HG02571 (cell line): ENCODE data around the gene POP5.
A peak's percentile ranks its signal among the peaks of the same experiment; 100 is the strongest.
"Not testable (repeated sequence)": the region's sequence is repeated elsewhere in the genome, so short reads cannot be mapped to it uniquely, and the experiment has no call there.

ENCODE experiments used
- ATAC-seq: cut with Tn5 transposase; IDR thresholded peaks from one replicate; pipeline ENCODE4 v1.9.1; 2021; ENCODE audit warnings: mild to moderate bottlenecking, moderate library complexity; ENCODE audit not compliant: unreplicated experiment

POP5 gene, protein sequence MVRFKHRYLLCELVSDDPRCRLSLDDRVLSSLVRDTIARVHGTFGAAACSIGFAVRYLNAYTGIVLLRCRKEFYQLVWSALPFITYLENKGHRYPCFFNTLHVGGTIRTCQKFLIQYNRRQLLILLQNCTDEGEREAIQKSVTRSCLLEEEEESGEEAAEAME

DNA sequence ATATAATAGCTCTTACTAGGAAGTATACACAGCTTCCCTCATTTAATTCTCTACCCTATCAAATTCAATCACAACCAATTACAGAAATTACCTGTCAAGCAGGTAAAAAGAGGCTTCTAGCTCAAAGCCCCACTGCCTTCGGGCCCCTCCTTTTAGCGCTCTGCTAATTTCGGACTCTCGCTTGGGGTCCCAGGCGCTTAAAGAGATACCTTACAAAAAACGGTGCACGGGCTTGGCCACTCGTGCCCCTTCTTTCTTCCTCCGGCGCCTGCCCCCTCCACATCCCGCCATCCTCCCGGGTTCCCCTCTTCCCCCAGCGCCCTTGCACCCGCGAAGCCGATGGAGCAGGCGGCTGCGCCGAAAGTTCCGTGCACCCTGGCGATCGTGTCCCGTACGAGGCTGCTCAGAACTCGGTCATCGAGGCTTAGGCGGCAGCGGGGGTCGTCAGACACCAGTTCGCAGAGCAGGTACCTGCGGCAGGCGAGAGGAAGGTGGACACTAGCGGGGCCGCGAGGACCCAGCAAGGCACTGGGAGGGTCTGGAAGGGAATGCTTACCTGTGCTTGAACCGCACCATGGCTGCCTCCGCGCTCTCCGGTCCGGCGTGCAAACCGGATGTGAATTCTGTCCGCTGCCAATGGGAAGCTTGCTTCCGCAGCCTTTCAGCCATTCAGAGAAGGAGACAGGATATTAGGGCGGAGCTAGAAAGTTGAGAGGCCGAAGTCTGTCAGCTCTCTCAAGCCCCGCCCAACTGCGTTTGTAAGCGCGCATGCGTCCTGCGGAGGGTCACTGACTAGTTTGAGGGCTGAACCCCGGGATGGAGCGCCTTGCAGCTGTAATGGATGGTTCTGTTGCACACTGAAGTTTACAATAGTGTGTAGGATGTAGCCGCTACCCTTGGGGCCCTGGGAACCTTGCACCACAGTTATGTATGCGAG is at the start of gene POP5:
Gene POP5 (minus strand): TSS at position 616 of the 937 bp plus-strand sequence. CDS start 40 bp downstream, at position 576.
- ATAC-seq: peak; percentile 95

DNA sequence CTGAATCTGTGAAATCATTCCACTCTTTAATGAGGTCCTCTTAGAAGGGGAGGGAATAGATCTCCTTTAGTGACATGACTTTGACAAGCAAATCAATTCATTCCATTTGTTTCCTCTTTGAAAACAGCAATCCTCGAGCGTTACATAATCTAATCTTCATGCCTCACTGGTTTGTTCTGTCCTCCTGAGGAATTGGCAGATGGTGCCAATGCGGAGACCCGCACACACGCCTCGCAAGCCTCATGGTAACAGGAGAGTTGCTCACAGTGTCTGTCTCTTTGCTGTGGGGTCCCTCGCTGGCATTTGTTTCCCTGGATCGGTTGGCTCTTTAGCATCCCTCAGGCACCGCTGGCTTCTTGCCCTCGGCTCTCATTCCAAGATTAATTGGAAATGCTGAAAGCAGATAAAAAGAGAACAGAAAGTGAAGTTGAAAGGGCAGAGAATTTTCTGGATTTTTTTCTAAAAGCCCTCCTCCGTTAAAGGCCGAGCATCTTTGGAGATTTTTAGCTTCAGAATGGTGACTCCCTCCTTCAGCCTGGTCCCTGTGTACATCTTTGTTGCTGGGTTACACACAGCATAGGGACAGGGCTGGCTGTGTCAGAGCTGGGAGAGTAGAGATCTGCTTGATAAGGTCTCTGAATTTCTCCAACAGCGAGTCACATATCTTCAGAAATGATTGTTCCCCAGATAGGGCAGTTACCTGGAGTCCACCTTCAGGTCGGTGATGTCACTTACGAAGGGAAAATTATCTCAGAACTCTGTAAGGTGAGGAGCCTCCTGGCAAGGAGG is 49.1 kb upstream of the POP5 start:
- ATAC-seq: no peak

DNA sequence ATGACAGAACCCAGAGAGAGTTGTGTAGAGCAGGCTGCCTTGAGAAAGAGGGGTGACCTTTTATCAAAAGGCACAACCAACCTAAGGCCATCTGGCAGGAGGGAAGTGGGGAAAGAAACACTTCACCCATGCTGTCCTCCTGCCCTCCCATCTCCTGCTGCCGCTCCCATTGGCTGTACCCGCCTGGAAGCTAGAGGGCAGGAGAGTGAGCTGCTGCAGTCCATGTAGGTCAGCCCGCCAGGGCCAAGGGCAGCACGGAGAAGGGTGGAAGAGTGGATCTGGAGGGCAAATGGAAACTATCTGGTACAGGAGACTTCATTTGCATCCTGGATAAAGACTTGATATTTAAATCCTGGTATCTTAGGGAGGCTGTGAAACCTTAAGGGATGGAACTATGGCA is 47.7 kb upstream of the POP5 start:
- ATAC-seq: no peak

DNA sequence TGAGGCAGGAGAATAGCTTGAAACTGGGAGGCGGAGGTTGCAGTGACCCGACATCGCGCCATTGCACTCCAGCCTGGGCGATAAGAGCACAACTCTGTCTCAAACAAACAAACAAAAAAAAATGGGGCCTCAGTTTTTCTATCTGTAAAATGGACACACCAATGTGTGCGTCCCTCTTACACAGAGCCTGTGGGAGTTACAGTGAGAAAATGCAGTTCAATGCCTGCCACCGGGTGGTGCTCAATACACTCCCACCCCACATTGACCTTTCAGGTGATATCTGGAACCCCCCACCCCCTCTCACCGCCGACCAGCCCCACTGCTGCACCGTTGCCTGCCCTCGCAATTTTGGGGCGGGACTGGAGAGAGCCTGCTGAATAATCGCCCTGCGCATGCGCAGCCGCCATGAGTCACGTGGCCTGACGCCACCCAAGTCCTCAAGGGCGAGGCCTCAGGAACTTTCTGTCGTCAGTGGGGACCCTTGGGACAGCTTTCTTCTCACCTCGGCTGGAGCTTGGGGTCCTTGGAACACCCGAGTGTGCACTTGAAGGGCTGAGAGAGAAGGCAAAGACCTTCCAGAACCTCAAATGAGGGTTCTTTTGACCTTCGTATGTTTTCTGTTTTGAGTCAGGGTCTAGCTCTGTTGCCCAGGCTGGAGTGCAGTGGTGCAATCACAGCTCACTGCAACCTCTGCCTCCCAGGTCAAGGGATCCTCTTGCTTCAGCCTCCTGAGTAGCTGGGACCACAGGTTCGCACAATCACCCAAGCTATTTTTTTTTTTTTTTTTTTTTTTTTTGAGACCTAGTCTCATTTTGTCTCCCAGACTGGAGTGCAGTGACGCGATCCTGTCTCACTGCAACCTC is 44.6 kb upstream of the POP5 start:
- ATAC-seq: no peak

DNA sequence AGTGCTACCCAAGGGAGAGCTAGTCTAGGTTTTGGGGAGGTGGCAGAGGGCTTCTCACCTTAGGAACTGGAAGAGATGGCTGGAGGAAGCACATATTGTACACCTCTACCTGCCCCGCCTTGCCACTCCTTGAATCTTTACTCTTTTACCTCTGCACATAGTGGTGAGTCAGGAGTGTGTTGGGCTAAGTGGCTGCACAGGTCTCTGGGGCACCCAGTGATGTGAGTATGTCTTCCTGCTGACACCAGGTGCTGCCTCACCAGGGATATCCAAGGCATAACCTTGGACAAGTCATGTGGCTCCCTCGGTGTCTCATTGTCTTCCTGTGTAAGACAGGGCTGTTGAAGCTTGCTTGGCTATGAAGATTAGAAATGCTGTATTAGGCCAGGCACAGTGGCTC is 39.4 kb upstream of the POP5 start:
- no peak for ATAC-seq

DNA sequence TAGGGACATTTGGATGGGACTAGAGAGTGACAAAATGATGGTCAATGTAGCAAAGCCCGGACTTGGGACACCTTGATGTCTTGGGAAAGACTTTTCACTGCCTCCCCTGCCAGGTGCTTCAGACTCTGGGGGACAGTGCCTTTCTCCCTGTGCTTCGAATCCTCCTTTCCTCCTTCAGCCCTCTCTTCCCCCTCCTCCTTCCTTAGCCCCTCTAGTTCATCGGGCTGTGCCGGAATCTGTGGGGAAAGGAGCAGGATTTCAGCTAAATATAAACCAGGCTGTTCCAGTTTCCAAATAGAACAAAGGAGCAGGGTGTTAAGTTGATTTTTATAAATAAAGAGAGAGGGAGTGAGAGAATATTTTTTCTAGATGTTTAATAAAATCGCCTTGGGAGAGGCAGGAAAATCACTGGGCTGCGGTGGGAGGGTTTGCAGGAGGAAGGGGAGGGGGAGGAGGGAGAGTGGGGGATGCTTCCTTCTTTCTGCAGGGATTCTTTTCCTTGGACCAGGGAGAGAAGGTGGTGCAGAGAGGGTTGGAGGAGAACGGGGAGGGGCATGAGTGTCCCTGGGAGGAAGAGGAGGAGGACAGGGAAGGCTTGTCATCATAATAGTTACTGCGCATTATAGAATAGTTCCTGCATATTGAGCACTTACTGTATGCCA is 37.9 kb upstream of the POP5 start:
- ATAC-seq: no peak

DNA sequence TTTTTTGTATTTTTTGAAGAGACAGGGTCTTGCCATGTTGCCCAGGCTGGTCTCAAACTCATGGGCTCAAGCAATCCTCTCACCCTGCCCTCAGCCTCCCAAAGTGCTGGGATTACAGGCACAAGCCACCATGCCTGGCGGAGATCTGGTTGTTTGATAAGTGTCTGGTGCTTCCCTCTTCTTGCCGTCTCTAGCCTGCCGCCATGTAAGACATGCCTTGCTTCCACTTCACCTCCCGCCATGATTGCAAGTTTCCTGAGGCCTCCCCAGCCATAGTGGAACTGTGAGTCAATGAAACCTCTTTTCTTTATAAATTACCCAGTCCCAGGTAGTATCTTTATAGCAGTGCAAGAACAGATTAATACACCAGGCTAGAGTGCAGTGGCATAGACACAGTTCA is 36.6 kb upstream of the POP5 start:
- not testable (repeated sequence) for ATAC-seq

DNA sequence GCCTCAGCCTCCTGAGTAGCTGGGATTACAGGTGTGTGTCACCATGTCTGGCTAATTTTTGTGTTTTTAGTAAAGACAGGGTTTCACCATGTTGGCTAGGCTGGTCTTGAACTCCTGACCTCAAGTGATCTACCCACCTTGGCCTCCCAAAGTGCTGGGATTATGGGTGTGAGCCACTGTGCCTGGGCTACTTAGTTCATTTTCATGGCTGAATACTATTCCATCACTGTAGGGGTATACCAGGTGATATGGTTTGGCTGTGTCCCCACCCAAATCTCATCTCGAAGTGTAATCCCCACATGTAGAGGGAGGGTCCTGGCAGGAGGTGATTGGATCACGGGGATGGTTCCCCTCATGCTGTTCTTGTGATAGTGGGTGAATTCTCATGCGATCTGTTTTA is 36.0 kb upstream of the POP5 start:
- not testable (repeated sequence) for ATAC-seq

DNA sequence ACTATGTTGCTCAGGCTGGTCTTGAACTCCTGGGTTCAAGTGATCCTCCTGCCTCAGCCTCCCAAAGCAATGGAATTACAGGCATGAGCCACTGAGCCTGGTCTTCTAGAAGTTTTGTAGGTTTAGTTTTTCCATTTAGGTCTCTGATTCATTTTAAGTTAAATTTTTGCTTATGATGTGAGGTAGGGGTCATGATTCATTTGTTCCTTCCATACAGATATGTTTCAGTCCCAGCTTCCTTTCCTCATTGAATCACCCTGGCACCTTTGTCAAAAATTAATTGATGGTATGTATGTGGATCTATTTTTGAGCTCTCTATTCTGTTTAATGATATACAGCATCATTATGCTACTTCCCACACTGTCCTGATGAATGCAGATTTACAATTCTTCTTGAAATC is 33.6 kb upstream of the POP5 start:
- no peak for ATAC-seq

DNA sequence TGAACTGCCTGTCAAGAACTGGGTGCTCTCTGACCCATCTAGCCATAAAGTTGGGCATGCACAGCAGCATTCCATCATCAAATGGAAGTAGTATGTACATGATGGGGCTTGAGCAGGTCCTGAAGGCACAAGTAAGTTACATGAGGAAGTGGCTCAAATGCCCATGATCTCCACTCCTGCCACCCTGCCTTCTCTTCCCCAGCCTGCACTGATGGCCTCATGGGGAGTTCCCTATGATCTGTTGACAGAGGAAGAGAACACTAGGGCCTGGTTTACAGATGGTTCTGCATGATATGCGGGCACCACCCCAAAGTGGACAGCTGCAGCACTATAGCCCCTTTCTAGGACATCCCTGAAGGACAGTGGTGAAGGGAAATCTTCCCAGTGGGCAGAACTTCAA is 30.3 kb upstream of the POP5 start:
- not testable (repeated sequence) for ATAC-seq

DNA sequence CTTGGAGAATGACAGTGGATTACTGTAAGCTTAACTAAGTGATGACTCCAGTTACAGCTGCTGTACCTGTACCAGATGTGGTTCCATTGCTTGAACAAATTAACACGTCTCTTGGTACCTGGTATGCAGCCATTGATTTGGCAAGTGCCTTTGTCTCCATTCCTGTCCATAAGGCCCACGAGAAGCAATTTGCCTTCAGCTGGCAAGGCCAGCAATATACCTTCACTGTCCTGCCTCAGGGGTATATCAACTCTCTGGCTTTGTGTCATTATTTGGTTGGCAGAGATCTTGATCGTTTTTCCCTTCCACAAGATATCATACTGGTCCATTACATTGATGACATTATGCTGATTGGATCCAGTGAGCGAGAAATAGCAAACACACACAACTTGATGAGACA is 29.4 kb upstream of the POP5 start:
- ATAC-seq: no peak

DNA sequence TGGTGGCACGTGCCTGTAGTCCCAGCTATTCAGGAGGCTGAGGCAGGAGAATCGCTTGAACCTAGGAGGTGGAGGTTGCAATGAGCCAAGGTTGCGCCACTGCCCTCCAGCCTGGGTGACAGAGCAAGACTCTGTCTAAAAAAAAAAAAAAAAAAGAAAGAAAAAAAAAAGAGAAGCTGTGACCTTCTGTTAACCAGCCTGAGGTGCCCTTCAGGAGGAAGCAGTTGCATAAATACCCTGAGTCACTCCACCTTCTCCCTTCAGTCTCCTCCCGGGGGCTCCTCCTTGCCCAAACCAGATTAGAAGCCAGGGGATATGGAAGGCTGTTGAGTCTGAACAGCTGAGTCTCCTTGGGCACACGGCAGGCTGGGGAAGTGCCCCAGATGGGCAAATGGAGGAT is 21.2 kb upstream of the POP5 start:
- ATAC-seq: not testable (repeated sequence)

DNA sequence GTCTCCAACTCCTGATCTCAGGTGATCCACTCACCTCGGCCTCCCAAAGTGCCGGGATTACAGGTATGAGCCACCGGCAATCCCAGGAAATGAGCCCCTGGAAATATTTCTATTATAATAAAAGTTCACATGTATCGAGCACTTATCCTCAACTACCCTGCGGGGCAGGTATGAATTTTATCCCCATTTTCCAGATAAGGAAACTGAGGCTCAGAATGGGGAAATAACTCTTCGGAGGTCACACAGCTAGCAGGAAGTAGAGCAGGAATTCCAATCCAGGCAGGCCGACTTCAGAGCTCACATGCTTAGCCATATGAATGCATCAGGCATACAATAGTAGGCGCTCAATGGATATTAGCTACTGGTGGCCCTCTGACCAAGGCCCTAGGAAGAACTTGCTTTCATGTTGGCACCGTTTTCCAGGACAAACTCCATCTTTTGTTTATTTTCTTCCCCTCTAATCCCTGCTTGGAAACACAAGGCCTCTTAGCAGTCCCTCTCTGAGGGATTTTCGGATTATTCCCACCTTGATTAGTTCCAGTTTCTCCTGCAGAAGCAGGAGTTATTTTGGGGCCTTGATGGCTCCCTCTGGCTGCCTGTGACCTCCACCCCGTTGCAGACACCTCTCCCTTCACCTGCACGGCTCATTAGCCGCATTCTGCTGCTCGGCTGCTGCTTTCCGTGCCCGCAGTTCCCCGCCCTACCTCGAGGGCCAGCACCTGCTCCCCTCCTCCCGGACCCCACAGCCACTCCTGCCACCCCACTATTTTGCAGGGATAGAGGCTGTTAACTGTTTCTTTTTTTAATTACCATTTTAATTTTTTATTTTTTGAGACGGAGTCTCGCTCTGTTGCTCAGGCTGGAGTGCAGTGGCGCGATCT is 18.7 kb upstream of the POP5 start:
- no peak for ATAC-seq

DNA sequence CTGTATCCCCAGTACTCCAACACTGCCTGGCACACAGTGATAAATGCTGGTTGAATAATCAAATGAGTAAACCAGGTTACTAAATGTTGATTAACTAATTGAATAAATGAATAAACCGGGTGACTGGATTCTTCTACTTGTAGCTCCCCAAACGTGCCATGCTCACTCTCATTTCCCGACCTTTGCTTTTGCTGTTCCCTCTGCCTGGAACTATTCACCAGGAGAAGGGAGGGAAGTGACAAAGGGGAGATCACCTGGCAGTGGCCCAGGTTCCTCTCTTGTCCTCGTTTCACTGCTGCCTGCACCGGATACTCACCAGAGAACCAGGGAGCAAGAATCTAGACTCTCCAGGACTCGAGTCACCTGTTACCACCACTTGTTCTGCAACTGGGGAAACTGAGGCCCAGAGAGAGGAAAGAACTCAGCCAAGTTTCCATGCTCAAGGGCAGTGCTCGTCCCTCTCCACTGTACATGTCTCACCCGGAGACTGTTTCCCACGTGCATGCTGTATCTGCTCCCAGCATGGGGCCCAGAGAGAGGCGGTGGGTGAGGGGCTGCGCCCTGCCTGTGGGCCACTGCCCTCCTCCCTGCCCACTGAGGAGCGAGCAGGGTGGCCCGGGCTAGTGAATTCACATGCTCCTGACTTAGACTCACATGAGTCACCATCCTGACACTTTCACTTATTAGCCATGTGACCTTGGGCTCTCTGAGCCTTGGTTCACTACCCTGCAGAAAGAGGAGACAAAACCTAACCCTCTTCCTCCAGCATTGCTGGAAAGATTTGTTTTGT is 17.7 kb upstream of the POP5 start:
- ATAC-seq: no peak

DNA sequence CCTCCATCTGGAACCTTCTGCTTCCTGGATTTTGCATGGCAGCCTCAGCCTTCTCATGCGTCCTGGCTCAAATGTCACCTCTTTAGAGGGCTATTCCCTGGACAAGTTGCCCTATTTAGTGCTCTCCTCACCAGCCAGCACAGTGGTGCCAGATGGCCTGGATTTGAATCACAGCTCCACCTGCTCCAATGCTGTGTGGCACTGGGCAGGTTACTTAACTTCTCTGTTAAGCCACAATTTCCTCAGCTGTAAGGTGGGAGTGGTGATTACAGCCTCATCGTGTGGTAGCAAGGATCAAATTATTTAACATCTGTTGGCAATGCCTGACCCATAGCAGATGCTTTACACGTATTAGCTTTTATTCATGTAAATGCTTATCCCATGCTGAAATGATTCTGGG is 16.7 kb upstream of the POP5 start:
- ATAC-seq: no peak

DNA sequence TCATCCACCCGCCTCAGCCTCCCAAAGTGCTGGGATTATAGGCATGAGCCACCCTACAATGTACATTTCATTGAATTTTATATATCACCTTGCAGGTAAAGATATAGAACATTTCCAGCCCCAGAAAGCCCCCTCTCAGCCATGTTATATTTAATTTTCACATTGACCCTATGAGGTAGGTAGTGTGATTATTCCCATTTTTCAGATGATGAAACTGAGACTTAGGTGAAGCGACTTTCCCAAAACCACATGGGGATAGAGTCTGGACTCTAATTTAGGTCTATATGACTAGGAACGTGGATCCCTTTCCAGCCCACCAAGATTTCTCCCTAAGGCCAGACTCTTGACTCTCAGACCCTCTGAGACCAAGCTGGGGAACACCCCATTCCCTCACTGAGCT is 15.7 kb upstream of the POP5 start:
- ATAC-seq: no peak

DNA sequence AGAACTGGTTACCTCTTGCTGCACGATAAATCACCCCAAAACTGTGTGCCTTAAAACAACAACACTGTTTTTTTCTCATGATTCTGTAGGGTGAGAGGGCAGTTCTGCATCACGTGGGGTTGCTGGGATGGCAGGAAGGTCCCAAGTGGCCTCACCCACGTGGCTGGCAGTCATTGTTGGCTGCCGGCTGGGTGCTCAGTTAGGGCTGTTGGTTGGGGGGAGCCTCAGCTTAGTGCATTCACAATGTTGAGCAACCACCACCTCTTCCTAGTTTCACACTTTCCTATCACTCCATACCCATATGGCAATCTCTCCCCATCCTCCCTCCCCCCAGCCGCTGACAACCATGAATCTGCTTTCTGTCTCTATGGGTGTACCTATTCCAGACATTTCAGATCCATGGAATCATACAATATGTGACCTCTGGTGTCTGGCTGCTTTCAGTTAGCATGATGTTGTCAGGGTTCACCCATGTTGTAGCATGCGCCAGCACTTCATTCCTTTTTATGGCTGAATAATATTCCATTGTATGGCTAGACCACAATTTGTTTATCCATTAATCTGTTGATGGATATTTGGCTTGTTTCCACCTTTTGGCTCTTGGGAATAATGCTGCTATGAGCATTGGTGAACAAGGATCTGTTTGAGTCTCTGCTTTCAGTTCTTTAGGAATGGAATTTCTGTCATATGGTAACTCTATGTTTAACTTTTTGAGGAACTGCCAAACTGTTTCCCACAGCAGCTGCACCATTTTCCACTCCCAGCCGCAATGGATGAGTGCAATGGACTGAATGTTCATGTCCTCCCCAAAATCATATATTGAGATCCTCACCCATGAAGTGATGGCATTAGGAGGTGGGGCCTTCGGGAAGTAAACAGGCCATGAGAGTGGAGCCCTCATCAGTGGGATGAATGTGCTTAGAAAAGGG is 11.2 kb upstream of the POP5 start:
- ATAC-seq: no peak
